ENCODE data around the gene SPACA4. TPM values are rescaled to one million over a fixed set of nuclear protein-coding genes. Genes with fewer than 3 reads are reported as not detected.
A peak's percentile ranks its signal among the peaks of the same experiment; 100 is the strongest.

Gene SPACA4
- total RNA-seq, 1 experiment from 2014 or later: not detected

- Histone ChIP-seq H2BK5ac (ENCODE audit: insufficient read length, low read length) (no peak overlapping the region), H3K23ac (ENCODE audit: insufficient read length, low read depth, low read length) (no peak overlapping the region), H4K91ac (ENCODE audit: insufficient read length, low read depth, low read length) (no peak overlapping the region), H3K79me2 (ENCODE audit: insufficient read depth, low read length) (no peaks in the 10 kb centered on the region), H2BK120ac (ENCODE audit: low read depth, low read length, poor library complexity, severe bottlenecking) (no peak overlapping the region), H3K14ac (ENCODE audit: insufficient read depth, low read length) (no peak overlapping the region), H3K9ac (ENCODE audit: extremely low read depth, insufficient read length, low read length) (no peak overlapping the region), H4K20me1 (ENCODE audit: control insufficient read depth, insufficient read depth, insufficient read length) (no peaks in the 10 kb centered on the region), H2BK15ac (ENCODE audit: low read depth, low read length) (no peak overlapping the region), H3K4me1 (ENCODE audit: insufficient read depth, low read length) (no peaks in the 10 kb centered on the region), H2BK20ac (ENCODE audit: low read depth, low read length, poor library complexity, severe bottlenecking) (no peak overlapping the region), H3K18ac (ENCODE audit: insufficient read length, low read depth, low read length) (no peak overlapping the region), H3K79me1 (ENCODE audit: insufficient read depth, low read depth, low read length, poor library complexity, severe bottlenecking) (no peaks in the 10 kb centered on the region), H2BK12ac (ENCODE audit: insufficient read length, low read depth, low read length) (no peak overlapping the region), H4K5ac (ENCODE audit: insufficient read length, low read depth, low read length) (no peak overlapping the region), H2AFZ (ENCODE audit: low read length) (no peak overlapping the region), H3K27ac (ENCODE audit: insufficient read length, low read depth, low read length) (no peak overlapping the region), H3T11ph (ENCODE audit: low read length) (no peak overlapping the region), H3K27me3 (ENCODE audit: insufficient read depth, low read length) (no peaks in the 10 kb centered on the region), H2AK5ac (ENCODE audit: insufficient read length, low read length) (no peak overlapping the region), H3K23me2 (ENCODE audit: insufficient read length, low read depth, low read length, poor library complexity, severe bottlenecking) (no peaks in the 10 kb centered on the region), H3K4ac (ENCODE audit: low read depth, low read length) (no peak overlapping the region), H4K8ac (replicated peaks; ENCODE audit: insufficient read length, low read depth, low read length) (no peak overlapping the region), H3K4me2 (ENCODE audit: insufficient read depth, insufficient read length, low read length) (no peak overlapping the region), H3K9me3 (ENCODE audit: control insufficient read depth, low read depth, low read length) (no peaks in the 10 kb centered on the region), H3K56ac (ENCODE audit: insufficient read length, low read depth, low read length) (no peak overlapping the region)
- H3K4me3 Mint-ChIP-seq: no peak overlapping the region; a peak in 1 of 5 replicates
- DNase-seq: peak; percentile 81
- H3K9me3 Mint-ChIP-seq: no peaks in the 10 kb centered on the region; a peak in 1 of 5 replicates
- H3K4me1 Mint-ChIP-seq: peaks cover 3 to 8% of the 10 kb centered on the region in 2 experiments
- H3K27ac Mint-ChIP-seq: peak overlapping the region in 2 of 3 experiments; percentile 68 to 76; a peak in 2 of 7 replicates
- peaks cover 4 to 15% (median 9%) of the 10 kb centered on the region in 3 experiments; a peak in 5 of 7 replicates for H3K36me3 Mint-ChIP-seq (ENCODE audit: insufficient read depth in 1 of 3, low read depth in 3 of 3)
- no peaks in the 10 kb centered on the region; the same call in 1 of the 2 replicates for H3K27me3 Mint-ChIP-seq (ENCODE audit: low read depth)
- WGBS (ENCODE audit: extremely low coverage, insufficient read length, low lambda C conversion rate): no CpG with 5 or more reads among the region's 9 CpGs
- peak; percentile 74 for TF ChIP-seq CTCF (conservative IDR thresholded peaks at IDR 0.05)
Observed at GRCh38 chr19:48608798-48609263, 2.3 kb downstream of the SPACA4 start.
